IMR-90 (cell line): ENCODE data around the gene FBXL4. TPM values are rescaled to one million over a fixed set of nuclear protein-coding genes. Genes with fewer than 3 reads are reported as not detected.

Experiments
- ATAC-seq: fragments of 200-7000 bp; cut with Tn5 transposase; 2 replicates; pipeline ENCODE4 v1.9.1; 2020; ENCODE audit warnings: low read depth, mild to moderate bottlenecking, moderate library complexity
- BruUV-seq: library from RNA; stranded (reverse); fragments of 400-500 nt; replicated peaks from 2 replicates; lab custom pipeline; 2021; lab: Mats Ljungman, UMichigan
- CTCF ChIA-PET: fragments of 300-600 bp; formaldehyde crosslinking; extraction: SDS; loops from one replicate; lab custom pipeline; 2021; ENCODE audit warnings: antibody characterized with exemption; lab: Yijun Ruan, JAX
- POLR2A ChIA-PET: fragments of 300-600 bp; sonication (Branson Sonifier 250); formaldehyde crosslinking; loops from one replicate; lab custom pipeline; 2022; ENCODE audit warnings: antibody characterized with exemption; ENCODE audit not compliant: unreplicated experiment; lab: Charles Lee
- DNase-seq: peaks from one replicate; pipeline ENCODE4 v3.0.0; 2013
- H2AFZ ChIP-seq: replicated peaks from 2 replicates; pipeline ENCODE3; 2013; ENCODE audit warnings: low read length, mild to moderate bottlenecking; ENCODE audit not compliant: poor library complexity
- H2AK5ac ChIP-seq: 2 replicates; pipeline ENCODE4 v1.6.1; 2013; ENCODE audit warnings: low read depth, low read length, inconsistent platforms
- H2AK9ac ChIP-seq: replicated peaks from 2 replicates; pipeline ENCODE3; 2013; ENCODE audit warnings: mild to moderate bottlenecking, low read depth, low read length, moderate library complexity; ENCODE audit not compliant: poor library complexity
- H2BK120ac ChIP-seq: 2 replicates; pipeline ENCODE4 v1.6.1; 2013; ENCODE audit warnings: low read depth, low read length, inconsistent platforms
- H2BK15ac ChIP-seq: 3 replicates; pipeline ENCODE4 v1.6.1; 2013; ENCODE audit warnings: low read depth, low read length, inconsistent platforms
- H2BK20ac ChIP-seq: 2 replicates; pipeline ENCODE4 v1.6.1; 2013; ENCODE audit warnings: low read depth, mild to moderate bottlenecking, inconsistent platforms, low read length, moderate library complexity
- H2BK5ac ChIP-seq: 2 replicates; pipeline ENCODE4 v1.6.1; 2013; ENCODE audit warnings: mild to moderate bottlenecking, low read depth, low read length, inconsistent platforms; ENCODE audit not compliant: poor library complexity, severe bottlenecking
- H3K14ac ChIP-seq: replicated peaks from 2 replicates; pipeline ENCODE4 v1.6.1; 2013; ENCODE audit warnings: low read depth, low read length, inconsistent platforms
- H3K18ac ChIP-seq: 2 replicates; pipeline ENCODE4 v1.6.1; 2013; ENCODE audit warnings: low read depth, low read length, control low read depth
- H3K23ac ChIP-seq: 2 replicates; pipeline ENCODE4 v1.6.1; 2013; ENCODE audit warnings: low read depth, low read length, inconsistent platforms
- H3K27ac ChIP-seq: 2 replicates; pipeline ENCODE4 v1.5.1; 2013; ENCODE audit warnings: mild to moderate bottlenecking, control low read depth, low read length; ENCODE audit not compliant: insufficient read depth
- H3K27me3 ChIP-seq: 2 replicates; pipeline ENCODE4 v1.6.1; 2013; ENCODE audit warnings: low read length; ENCODE audit not compliant: control insufficient read depth, insufficient read depth
- H3K36me3 ChIP-seq: 2 replicates; pipeline ENCODE4 v1.6.1; 2013; ENCODE audit warnings: low read length, mixed read lengths; ENCODE audit not compliant: control insufficient read depth, insufficient read depth
- H3K4ac ChIP-seq: 2 replicates; pipeline ENCODE4 v1.6.1; 2013; ENCODE audit warnings: low read depth, low read length, inconsistent platforms
- H3K4me1 ChIP-seq: 2 replicates; pipeline ENCODE4 v1.6.1; 2013; ENCODE audit warnings: low read length, mixed read lengths; ENCODE audit not compliant: control insufficient read depth, insufficient read depth
- H3K4me2 ChIP-seq: 2 replicates; pipeline ENCODE4 v1.6.1; 2013; ENCODE audit warnings: low read depth, mild to moderate bottlenecking, control low read depth, low read length, moderate library complexity
- H3K4me3 ChIP-seq: 2 replicates; pipeline ENCODE4 v1.5.1; 2013; ENCODE audit warnings: low read depth, mild to moderate bottlenecking, control low read depth, low read length, moderate library complexity; ENCODE audit not compliant: insufficient read depth
- H3K56ac ChIP-seq: 2 replicates; pipeline ENCODE4 v1.6.1; 2013; ENCODE audit warnings: low read length, inconsistent platforms; ENCODE audit not compliant: insufficient read depth; ENCODE audit errors: extremely low read depth
- H3K79me1 ChIP-seq, 2 experiments: 2 replicates each; pipeline ENCODE4 v1.6.1; 2013; ENCODE audit warnings: low read length in 2 of 2, inconsistent platforms in 1 of 2, low read depth in 1 of 2
- H3K9ac ChIP-seq: 2 replicates; pipeline ENCODE4 v1.6.1; 2013; ENCODE audit warnings: low read depth, low read length, control low read depth
- H3K9me1 ChIP-seq: 2 replicates; pipeline ENCODE4 v1.6.1; 2013; ENCODE audit warnings: low read length, inconsistent platforms; ENCODE audit not compliant: insufficient read depth
- H3K9me3 ChIP-seq: 2 replicates; pipeline ENCODE4 v1.6.1; 2013; ENCODE audit warnings: low read length; ENCODE audit not compliant: control insufficient read depth, insufficient read depth
- H4K20me1 ChIP-seq: 2 replicates; pipeline ENCODE4 v1.6.1; 2013; ENCODE audit warnings: low read length, inconsistent platforms; ENCODE audit not compliant: insufficient read depth
- H4K5ac ChIP-seq: 2 replicates; pipeline ENCODE4 v1.6.1; 2013; ENCODE audit warnings: mild to moderate bottlenecking, low read depth, low read length, control low read depth
- H4K8ac ChIP-seq, 2 experiments: 2 replicates each; pipeline ENCODE4 v1.6.1; 2013; ENCODE audit warnings: low read depth in 2 of 2, low read length in 2 of 2, control low read depth in 1 of 2, inconsistent platforms in 1 of 2
- H4K91ac ChIP-seq: 2 replicates; pipeline ENCODE4 v1.6.1; 2013; ENCODE audit warnings: low read depth, low read length, inconsistent platforms; ENCODE audit not compliant: insufficient read depth
- BHLHE40 ChIP-seq: fragments of 150-350 bp; IDR thresholded peaks from 2 replicates; pipeline ENCODE4 v1.6.1; 2016; ENCODE audit warnings: mild to moderate bottlenecking, low read depth, low read length
- CEBPB ChIP-seq: IDR thresholded peaks from 2 replicates; pipeline ENCODE4 v1.6.1; 2012; ENCODE audit warnings: low read depth, low read length, improper control_type of control experiment
- CHD1 ChIP-seq: IDR thresholded peaks from 2 replicates; pipeline ENCODE4 v1.6.1; 2012; ENCODE audit warnings: low read depth, low read length, improper control_type of control experiment
- FOS ChIP-seq: fragments of 150-350 bp; IDR thresholded peaks from 2 replicates; pipeline ENCODE4 v1.6.1; 2016; ENCODE audit warnings: low read depth, low read length
- MAFK ChIP-seq: IDR thresholded peaks from 2 replicates; pipeline ENCODE4 v1.6.1; 2012; ENCODE audit warnings: low read depth, low read length, improper control_type of control experiment
- MAZ ChIP-seq: IDR thresholded peaks from 2 replicates; pipeline ENCODE4 v1.6.1; 2012; ENCODE audit warnings: low read depth, mild to moderate bottlenecking, low read length, improper control_type of control experiment, moderate library complexity, borderline replicate concordance
- MXI1 ChIP-seq: IDR thresholded peaks from 2 replicates; pipeline ENCODE4 v1.6.1; 2012; ENCODE audit warnings: low read depth, mild to moderate bottlenecking, low read length, moderate library complexity, borderline replicate concordance
- NFE2L2 ChIP-seq: fragments of 150-350 bp; IDR thresholded peaks from 2 replicates; pipeline ENCODE4 v1.6.1; 2016; ENCODE audit warnings: low read depth, mild to moderate bottlenecking, low read length
- POLR2A ChIP-seq: IDR thresholded peaks from 2 replicates; pipeline ENCODE4 v1.6.1; 2012; ENCODE audit warnings: mild to moderate bottlenecking, low read depth, low read length
- RAD21 ChIP-seq: IDR thresholded peaks from 2 replicates; pipeline ENCODE4 v1.6.1; 2012; ENCODE audit warnings: low read length, improper control_type of control experiment
- RCOR1 ChIP-seq: IDR thresholded peaks from 2 replicates; pipeline ENCODE4 v1.6.1; 2012; ENCODE audit warnings: mild to moderate bottlenecking, low read length, improper control_type of control experiment; ENCODE audit not compliant: insufficient replicate concordance
- RFX5 ChIP-seq: IDR thresholded peaks from 2 replicates; pipeline ENCODE4 v1.8.0; 2012; ENCODE audit warnings: low read depth, mild to moderate bottlenecking, low read length, moderate library complexity
- SMC3 ChIP-seq: fragments of 150-350 bp; IDR thresholded peaks from 2 replicates; pipeline ENCODE4 v1.6.1; 2016; ENCODE audit warnings: low read depth, mild to moderate bottlenecking, antibody characterized with exemption, low read length, moderate library complexity
- WGBS, 2 experiments: methylation state at CpG; one replicate each; pipeline versions ENCODE4 v1.1.5 to v1.1.7; 2013; ENCODE audit warnings: missing lambda C conversion rate in 2 of 2; ENCODE audit not compliant: insufficient read length in 1 of 2; ENCODE audit errors: extremely low coverage in 2 of 2; 5-methylcytosine and 5-hydroxymethylcytosine counted together
- dilution Hi-C: fragments of 300-500 bp; cut with HindIII; formaldehyde crosslinking; loops from one replicate; pipeline ENCODE4 v1.14.3; 2018; ENCODE audit warnings: low sequenced_read_pairs; ENCODE audit not compliant: unreplicated experiment
- in situ Hi-C: fragments of 300-500 bp; cut with MboI; formaldehyde crosslinking; loops from 3 replicates; pipeline ENCODE4 v1.14.3; 2019; ENCODE audit warnings: low sequenced_read_pairs, inconsistent platforms, mixed read lengths
- intact Hi-C: fragments of 100-400 bp; cut with micrococcal nuclease; formaldehyde crosslinking; loops from 2 replicates; pipeline ENCODE4 v1.10.0; 2022
- polyA plus RNA-seq, 3 experiments: library from polyadenylated mRNA; depleted of rRNA; stranded (reverse); fragments of >200 nt; gene quantifications; 2 replicates each; pipeline ENCODE4 v1.2.3, GENCODE V29; 2012; ENCODE audit warnings: low replicate concordance in 1 of 3
- total RNA-seq: library from RNA; depleted of rRNA; stranded (reverse); fragments of >200 nt; gene quantifications from 2 replicates; pipeline ENCODE4 v1.2.3, GENCODE V29; 2012
- TF ChIP-seq, protein P1 (sequence below): fragments of 150-350 bp; IDR thresholded peaks from 2 replicates; pipeline ENCODE4 v1.6.1; 2017; ENCODE audit warnings: mild to moderate bottlenecking, antibody characterized with exemption, low read length, low read depth
- TF ChIP-seq, protein P2 (sequence below): fragments of 150-350 bp; IDR thresholded peaks from 2 replicates; pipeline ENCODE4 v1.6.1; 2016; ENCODE audit warnings: low read depth, mild to moderate bottlenecking, low read length, moderate library complexity, borderline replicate concordance
- TF ChIP-seq, protein P3 (sequence below): conservative IDR thresholded peaks from 2 replicates; pipeline ENCODE4 v1.5.1; 2012; ENCODE audit warnings: mild to moderate bottlenecking, low read depth, low read length, improper control_type of control experiment

FBXL4 gene
- total and polyA plus RNA-seq, 2 of the 4 experiments (the other 2 are of a cell fraction) = 7.8 to 17.6 TPM

DNA sequence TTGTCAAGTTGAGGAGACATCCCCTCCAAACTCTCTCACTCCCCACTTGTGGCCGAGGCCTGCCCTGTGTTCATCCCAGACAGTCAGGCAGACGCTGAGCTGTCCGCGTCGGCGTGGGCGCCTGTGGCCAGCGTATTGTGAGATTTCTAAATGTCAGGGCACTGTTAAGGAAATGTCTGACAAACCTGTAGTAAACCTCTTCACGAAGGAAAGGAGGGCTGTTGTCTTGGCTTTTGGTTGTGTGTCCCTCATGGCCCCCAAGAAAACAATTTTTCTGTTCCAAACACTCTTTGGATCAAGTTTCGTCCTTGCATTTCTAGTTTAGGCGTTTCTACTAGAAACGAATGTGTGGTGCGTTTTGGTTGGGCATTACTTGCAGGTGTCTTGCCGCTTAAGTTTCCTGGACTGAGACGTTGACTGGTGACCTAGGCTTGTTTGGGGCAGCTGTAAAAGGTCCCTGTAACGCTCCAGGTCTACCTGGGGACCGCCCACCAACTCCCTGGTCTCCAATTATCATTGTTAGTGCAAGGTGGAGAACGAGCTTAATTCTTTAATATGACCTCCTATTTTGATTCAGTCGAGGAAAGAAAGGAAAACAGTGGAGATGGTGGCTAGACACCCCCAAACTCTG is 122.0 kb downstream of the FBXL4 start:
- intact Hi-C loops (no loop called here), in situ Hi-C loops (no loop called here), dilution Hi-C loops (no loop called here)
- no peaks in the 10 kb centered on the region for H3K9me3 ChIP-seq
- no peaks in the 10 kb centered on the region for H4K20me1 ChIP-seq
- H3K27ac ChIP-seq = no peak overlapping the region
- no peak overlapping the region for H3K18ac ChIP-seq
- H2BK120ac ChIP-seq = no peak overlapping the region
- ATAC-seq (no peak), DNase-seq (no peak)
- TF ChIP-seq FOS (no peak), CHD1 (no peak), RFX5 (no peak), SMC3 (no peak), BHLHE40 (no peak), RAD21 (no peak), RCOR1 (no peak), NFE2L2 (no peak), MXI1 (no peak), MAFK (no peak), CEBPB (no peak), POLR2A (no peak), MAZ (no peak)
- TF ChIP-seq, protein P1, sequence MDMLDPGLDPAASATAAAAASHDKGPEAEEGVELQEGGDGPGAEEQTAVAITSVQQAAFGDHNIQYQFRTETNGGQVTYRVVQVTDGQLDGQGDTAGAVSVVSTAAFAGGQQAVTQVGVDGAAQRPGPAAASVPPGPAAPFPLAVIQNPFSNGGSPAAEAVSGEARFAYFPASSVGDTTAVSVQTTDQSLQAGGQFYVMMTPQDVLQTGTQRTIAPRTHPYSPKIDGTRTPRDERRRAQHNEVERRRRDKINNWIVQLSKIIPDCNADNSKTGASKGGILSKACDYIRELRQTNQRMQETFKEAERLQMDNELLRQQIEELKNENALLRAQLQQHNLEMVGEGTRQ = no peak
- TF ChIP-seq, protein P2, sequence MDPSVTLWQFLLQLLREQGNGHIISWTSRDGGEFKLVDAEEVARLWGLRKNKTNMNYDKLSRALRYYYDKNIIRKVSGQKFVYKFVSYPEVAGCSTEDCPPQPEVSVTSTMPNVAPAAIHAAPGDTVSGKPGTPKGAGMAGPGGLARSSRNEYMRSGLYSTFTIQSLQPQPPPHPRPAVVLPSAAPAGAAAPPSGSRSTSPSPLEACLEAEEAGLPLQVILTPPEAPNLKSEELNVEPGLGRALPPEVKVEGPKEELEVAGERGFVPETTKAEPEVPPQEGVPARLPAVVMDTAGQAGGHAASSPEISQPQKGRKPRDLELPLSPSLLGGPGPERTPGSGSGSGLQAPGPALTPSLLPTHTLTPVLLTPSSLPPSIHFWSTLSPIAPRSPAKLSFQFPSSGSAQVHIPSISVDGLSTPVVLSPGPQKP = no peak
- TF ChIP-seq, protein P3, sequence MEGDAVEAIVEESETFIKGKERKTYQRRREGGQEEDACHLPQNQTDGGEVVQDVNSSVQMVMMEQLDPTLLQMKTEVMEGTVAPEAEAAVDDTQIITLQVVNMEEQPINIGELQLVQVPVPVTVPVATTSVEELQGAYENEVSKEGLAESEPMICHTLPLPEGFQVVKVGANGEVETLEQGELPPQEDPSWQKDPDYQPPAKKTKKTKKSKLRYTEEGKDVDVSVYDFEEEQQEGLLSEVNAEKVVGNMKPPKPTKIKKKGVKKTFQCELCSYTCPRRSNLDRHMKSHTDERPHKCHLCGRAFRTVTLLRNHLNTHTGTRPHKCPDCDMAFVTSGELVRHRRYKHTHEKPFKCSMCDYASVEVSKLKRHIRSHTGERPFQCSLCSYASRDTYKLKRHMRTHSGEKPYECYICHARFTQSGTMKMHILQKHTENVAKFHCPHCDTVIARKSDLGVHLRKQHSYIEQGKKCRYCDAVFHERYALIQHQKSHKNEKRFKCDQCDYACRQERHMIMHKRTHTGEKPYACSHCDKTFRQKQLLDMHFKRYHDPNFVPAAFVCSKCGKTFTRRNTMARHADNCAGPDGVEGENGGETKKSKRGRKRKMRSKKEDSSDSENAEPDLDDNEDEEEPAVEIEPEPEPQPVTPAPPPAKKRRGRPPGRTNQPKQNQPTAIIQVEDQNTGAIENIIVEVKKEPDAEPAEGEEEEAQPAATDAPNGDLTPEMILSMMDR = no peak
- peaks cover 71% of the 10 kb centered on the region for H3K27me3 ChIP-seq
- H3K4me3 ChIP-seq = no peak overlapping the region
- no peaks in the 10 kb centered on the region for H3K9me1 ChIP-seq
- ChIA-PET CTCF (no interaction called here), POLR2A (no interaction called here)
- no peaks in the 10 kb centered on the region for H3K79me1 ChIP-seq
- H3K4ac ChIP-seq = no peak overlapping the region
- no peak overlapping the region for H3K14ac ChIP-seq
- no peak overlapping the region for H3K9ac ChIP-seq
- H4K5ac ChIP-seq = no peak overlapping the region
- BruUV-seq = no TSS peak
- H2BK15ac ChIP-seq = no peak overlapping the region
- H3K36me3 ChIP-seq = no peaks in the 10 kb centered on the region
- no peak overlapping the region for H2BK5ac ChIP-seq
- H2AK5ac ChIP-seq = no peak overlapping the region
- H4K91ac ChIP-seq = no peak overlapping the region
- H3K4me2 ChIP-seq = no peak overlapping the region
- no peak overlapping the region for H2AK9ac ChIP-seq
- no peak overlapping the region for H4K8ac ChIP-seq
- H2AFZ ChIP-seq = no peak overlapping the region
- no peak overlapping the region for H3K23ac ChIP-seq
- no CpG with 5 or more reads among the region's 19 CpGs for WGBS, 2 experiments
- H3K56ac ChIP-seq = no peak overlapping the region
- H3K4me1 ChIP-seq = no peaks in the 10 kb centered on the region
- no peak overlapping the region for H2BK20ac ChIP-seq
